ENCODE data around the gene TMTC4.

The TMTC4 gene

DNA sequence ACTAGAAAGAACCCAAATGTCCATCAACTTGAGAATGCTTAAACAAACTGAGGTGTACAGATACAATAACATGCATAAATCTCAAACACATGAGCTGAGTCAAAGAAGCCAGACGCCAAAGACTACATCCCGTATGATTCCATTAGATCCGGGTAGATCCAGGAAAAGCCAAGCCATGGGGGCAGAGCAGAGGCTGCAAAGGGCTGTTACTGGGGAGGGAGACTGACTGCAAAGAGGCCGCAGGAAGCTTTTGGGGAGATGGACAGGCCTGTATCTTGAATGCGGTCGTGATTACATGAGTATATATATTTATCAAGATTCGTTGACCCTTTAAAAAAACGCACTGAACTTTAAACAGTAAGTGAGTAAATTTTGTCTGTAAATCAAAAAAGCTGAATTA, 114.7 kb downstream of the TMTC4 start:
- no peaks in the 10 kb centered on the region for H3K9me3 ChIP-seq
- H3K36me3 ChIP-seq: no peaks in the 10 kb centered on the region
- no peaks in the 10 kb centered on the region for H3K4me1 ChIP-seq (ENCODE audit: control insufficient read depth in 1 of 2, insufficient read depth in 1 of 2, low read depth in 1 of 2, low read length in 1 of 2)
- no peak overlapping the region for H3K4me3 ChIP-seq (ENCODE audit: low read depth in 1 of 2, low read length in 1 of 2)
- H3K27ac ChIP-seq: no peak overlapping the region
- no peaks in the 10 kb centered on the region for H3K27me3 ChIP-seq
- TF ChIP-seq CTCF (IDR thresholded peaks at IDR 0.05): no peak
